Measurements from ENCODE around the gene LGR4. TPM values are rescaled to one million over a fixed set of nuclear protein-coding genes. Genes with fewer than 3 reads are reported as not detected.

Gene LGR4
- total RNA-seq, 1 experiment from 2014 or later, result 99.2 TPM

GRCh38 chr11:27385245-27385644 lies 87.3 kb downstream of the LGR4 start:
- Mint-ChIP-seq H3K9me3 (no peaks in the 10 kb centered on the region), H3K27me3 (ENCODE audit: low read depth) (no peaks in the 10 kb centered on the region), H3K36me3 (ENCODE audit: insufficient read depth in 1 of 3, low read depth in 3 of 3) (peaks cover 14 to 80% (median 51%) of the 10 kb centered on the region in 3 experiments; a peak in 6 of 7 replicates), H3K4me3 (no peak overlapping the region), H3K4me1 (peaks cover 29 to 36% of the 10 kb centered on the region in 2 experiments), H3K27ac (0 out of 7 replicates have a peak overlapping the region, but pooled peaks of 1 of the 3 experiments have one; percentile 55)
- Histone ChIP-seq H4K91ac (ENCODE audit: insufficient read length, low read depth, low read length) (no peak overlapping the region), H2BK12ac (ENCODE audit: insufficient read length, low read depth, low read length) (no peak overlapping the region), H3K14ac (ENCODE audit: insufficient read depth, low read length) (no peak overlapping the region), H4K20me1 (ENCODE audit: control insufficient read depth, insufficient read depth, insufficient read length) (no peaks in the 10 kb centered on the region), H3K79me2 (ENCODE audit: insufficient read depth, low read length) (no peaks in the 10 kb centered on the region), H3K4ac (ENCODE audit: low read depth, low read length) (no peak overlapping the region), H4K5ac (ENCODE audit: insufficient read length, low read depth, low read length) (no peak overlapping the region), H3K4me2 (ENCODE audit: insufficient read depth, insufficient read length, low read length) (no peak overlapping the region), H3K9ac (ENCODE audit: extremely low read depth, insufficient read length, low read length) (no peak overlapping the region), H3K79me1 (ENCODE audit: insufficient read depth, low read depth, low read length, poor library complexity, severe bottlenecking) (no peaks in the 10 kb centered on the region), H2BK15ac (ENCODE audit: low read depth, low read length) (no peak overlapping the region), H2AFZ (ENCODE audit: low read length) (no peak overlapping the region), H3K56ac (ENCODE audit: insufficient read length, low read depth, low read length) (no peak overlapping the region), H3K9me3 (ENCODE audit: control insufficient read depth, low read depth, low read length) (no peaks in the 10 kb centered on the region), H3K23ac (ENCODE audit: insufficient read length, low read depth, low read length) (no peak overlapping the region), H2BK5ac (ENCODE audit: insufficient read length, low read length) (no peak overlapping the region), H3K27me3 (ENCODE audit: insufficient read depth, low read length) (no peaks in the 10 kb centered on the region), H2BK20ac (ENCODE audit: low read depth, low read length, poor library complexity, severe bottlenecking) (no peak overlapping the region), H3K4me1 (ENCODE audit: insufficient read depth, low read length) (peaks cover 2% of the 10 kb centered on the region; the same call in 1 of the 2 replicates), H3K27ac (ENCODE audit: insufficient read length, low read depth, low read length) (no peak overlapping the region), H2BK120ac (ENCODE audit: low read depth, low read length, poor library complexity, severe bottlenecking) (no peak overlapping the region), H2AK5ac (ENCODE audit: insufficient read length, low read length) (no peak overlapping the region), H3K18ac (ENCODE audit: insufficient read length, low read depth, low read length) (no peak overlapping the region), H3K23me2 (ENCODE audit: insufficient read length, low read depth, low read length, poor library complexity, severe bottlenecking) (no peaks in the 10 kb centered on the region), H4K8ac (replicated peaks; ENCODE audit: insufficient read length, low read depth, low read length) (no peak overlapping the region), H3T11ph (ENCODE audit: low read length) (no peak overlapping the region)
- TF ChIP-seq CTCF (conservative IDR thresholded peaks at IDR 0.05), result no peak
- no peak for DNase-seq
- no CpG with 5 or more reads among the region's 5 CpGs for WGBS (ENCODE audit: extremely low coverage, insufficient read length, low lambda C conversion rate)

Data from H9 (cell line).